IPS DF 6.9 (cell line): ENCODE data around the gene SPATS2L.

Experiments
- DNase-seq: peaks from one replicate; pipeline ENCODE4 v3.0.0-alpha.2; 2013; ENCODE audit warnings: low read depth, low spot score
- H3K27ac ChIP-seq: one replicate; pipeline ENCODE4 v1.5.1; 2013; ENCODE audit warnings: low read length, control low read depth
- H3K27me3 ChIP-seq: 2 replicates; pipeline ENCODE4 v1.6.1; 2013; ENCODE audit warnings: mild to moderate bottlenecking, low read length; ENCODE audit not compliant: control insufficient read depth, insufficient read depth
- H3K36me3 ChIP-seq: 2 replicates; pipeline ENCODE4 v1.6.1; 2013; ENCODE audit warnings: low read length; ENCODE audit not compliant: control insufficient read depth, insufficient read depth
- H3K4me1 ChIP-seq: 2 replicates; pipeline ENCODE4 v1.6.1; 2013; ENCODE audit warnings: low read length; ENCODE audit not compliant: control insufficient read depth, insufficient read depth
- H3K4me3 ChIP-seq: 2 replicates; pipeline ENCODE4 v1.5.1; 2013; ENCODE audit warnings: mild to moderate bottlenecking, low read length
- H3K9me3 ChIP-seq: 2 replicates; pipeline ENCODE4 v1.6.1; 2013; ENCODE audit warnings: low read length, inconsistent platforms; ENCODE audit not compliant: control insufficient read depth, insufficient read depth
- WGBS: extraction: QIAGEN DNeasy Blood & Tissue Kit; methylation state at CpG from one replicate; pipeline ENCODE4 v1.1.7; 2013; ENCODE audit warnings: mixed read lengths, missing lambda C conversion rate; ENCODE audit not compliant: insufficient read length, insufficient coverage; 5-methylcytosine and 5-hydroxymethylcytosine counted together

SPATS2L gene

DNA sequence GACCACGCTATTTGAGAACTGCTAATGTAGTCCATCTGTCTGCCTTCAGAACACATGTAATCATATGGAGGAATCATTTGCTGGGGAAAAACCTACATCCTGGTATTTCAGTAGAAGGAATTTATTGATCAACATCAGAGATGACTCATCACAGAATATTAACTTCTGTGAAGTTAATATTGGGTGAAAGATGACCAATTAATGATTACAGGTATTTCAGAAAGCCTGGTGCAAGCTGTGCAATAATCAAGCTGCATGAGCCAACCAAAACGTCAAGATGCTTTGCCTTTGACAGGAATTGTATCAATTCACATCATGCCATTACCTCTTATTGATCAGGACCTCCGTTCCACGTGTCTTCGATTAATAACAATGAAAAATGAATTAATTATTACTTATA, 9.4 kb upstream of the SPATS2L start:
- H3K9me3 ChIP-seq: no peaks in the 10 kb centered on the region
- no peak overlapping the region for H3K4me3 ChIP-seq
- no peaks in the 10 kb centered on the region for H3K36me3 ChIP-seq
- DNase-seq: no peak
- H3K27me3 ChIP-seq: no peaks in the 10 kb centered on the region
- no peak overlapping the region for H3K27ac ChIP-seq
- H3K4me1 ChIP-seq: no peaks in the 10 kb centered on the region
- WGBS: no CpG with 5 or more reads among the region's 5 CpGs

DNA sequence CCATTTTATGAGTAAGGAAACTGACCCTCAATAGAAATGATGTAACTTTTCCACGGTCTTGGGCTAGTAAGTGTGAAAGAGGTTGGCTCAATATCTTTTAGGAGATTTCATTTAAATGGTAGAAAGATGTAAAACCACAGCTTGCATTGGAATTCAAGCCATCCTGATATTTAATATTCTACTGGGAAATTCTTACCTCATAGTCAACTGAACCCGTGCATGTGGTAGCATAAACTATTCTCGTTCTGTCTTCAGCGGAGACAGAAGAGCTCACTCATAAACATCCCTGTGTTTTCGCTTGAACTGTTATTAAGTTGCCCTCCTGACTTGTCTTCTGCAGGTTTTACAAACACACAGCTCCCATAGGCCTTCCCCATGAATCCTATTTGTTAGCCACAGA, 8.5 kb upstream of the SPATS2L start:
- no CpG with 5 or more reads among the region's 5 CpGs for WGBS
- H3K4me1 ChIP-seq: no peaks in the 10 kb centered on the region
- H3K4me3 ChIP-seq: no peak overlapping the region
- H3K27me3 ChIP-seq: no peaks in the 10 kb centered on the region
- H3K27ac ChIP-seq: no peak overlapping the region
- DNase-seq: no peak
- no peaks in the 10 kb centered on the region for H3K9me3 ChIP-seq
- no peaks in the 10 kb centered on the region for H3K36me3 ChIP-seq

DNA sequence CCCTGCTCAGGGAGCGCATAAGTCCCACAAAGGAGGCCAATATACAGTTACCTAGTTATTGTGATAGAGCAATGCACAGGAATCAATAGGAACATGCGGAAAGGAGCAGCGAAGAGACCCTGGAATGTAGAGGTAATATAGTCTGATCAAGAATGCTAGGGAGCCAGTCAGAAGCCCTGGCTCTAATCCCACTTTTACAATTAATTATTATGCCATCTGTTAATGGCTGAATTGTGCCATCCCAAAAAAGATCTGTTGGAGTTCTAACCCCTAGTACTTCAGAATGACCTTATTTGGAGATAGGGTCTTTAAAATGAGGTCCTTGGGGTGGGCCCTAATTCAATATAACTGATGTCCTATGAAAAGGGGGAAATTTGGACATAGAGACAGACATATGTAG, 7.7 kb upstream of the SPATS2L start:
- WGBS: no CpG with 5 or more reads among the region's 3 CpGs
- H3K4me1 ChIP-seq: no peaks in the 10 kb centered on the region
- H3K27me3 ChIP-seq: no peaks in the 10 kb centered on the region
- H3K27ac ChIP-seq: no peak overlapping the region
- no peak overlapping the region for H3K4me3 ChIP-seq
- no peaks in the 10 kb centered on the region for H3K9me3 ChIP-seq
- no peak for DNase-seq
- H3K36me3 ChIP-seq: no peaks in the 10 kb centered on the region

DNA sequence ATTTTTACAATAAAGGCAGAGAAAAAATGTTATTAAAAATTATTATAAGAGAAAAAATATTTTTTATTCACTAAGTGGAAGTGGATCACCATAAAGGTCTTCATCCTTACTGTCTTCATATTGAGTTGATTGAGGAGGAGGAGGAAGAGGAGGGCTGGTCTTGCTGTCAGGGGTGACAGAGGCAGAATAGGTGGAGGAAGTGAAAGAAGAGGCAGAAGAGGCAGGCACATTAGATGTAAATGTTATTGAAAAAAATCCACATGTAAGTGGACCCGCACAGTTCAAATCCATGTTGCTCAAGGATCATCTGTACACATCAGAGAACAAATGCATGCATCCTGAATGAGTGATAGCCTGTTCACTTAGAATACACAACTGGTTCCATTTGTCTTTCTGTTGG, 6.4 kb upstream of the SPATS2L start:
- no peaks in the 10 kb centered on the region for H3K4me1 ChIP-seq
- WGBS: no CpG with 5 or more reads among the region's 1 CpG
- H3K27me3 ChIP-seq: no peaks in the 10 kb centered on the region
- H3K9me3 ChIP-seq: no peaks in the 10 kb centered on the region
- no peak for DNase-seq
- H3K36me3 ChIP-seq: no peaks in the 10 kb centered on the region
- H3K4me3 ChIP-seq: no peak overlapping the region
- H3K27ac ChIP-seq: no peak overlapping the region

DNA sequence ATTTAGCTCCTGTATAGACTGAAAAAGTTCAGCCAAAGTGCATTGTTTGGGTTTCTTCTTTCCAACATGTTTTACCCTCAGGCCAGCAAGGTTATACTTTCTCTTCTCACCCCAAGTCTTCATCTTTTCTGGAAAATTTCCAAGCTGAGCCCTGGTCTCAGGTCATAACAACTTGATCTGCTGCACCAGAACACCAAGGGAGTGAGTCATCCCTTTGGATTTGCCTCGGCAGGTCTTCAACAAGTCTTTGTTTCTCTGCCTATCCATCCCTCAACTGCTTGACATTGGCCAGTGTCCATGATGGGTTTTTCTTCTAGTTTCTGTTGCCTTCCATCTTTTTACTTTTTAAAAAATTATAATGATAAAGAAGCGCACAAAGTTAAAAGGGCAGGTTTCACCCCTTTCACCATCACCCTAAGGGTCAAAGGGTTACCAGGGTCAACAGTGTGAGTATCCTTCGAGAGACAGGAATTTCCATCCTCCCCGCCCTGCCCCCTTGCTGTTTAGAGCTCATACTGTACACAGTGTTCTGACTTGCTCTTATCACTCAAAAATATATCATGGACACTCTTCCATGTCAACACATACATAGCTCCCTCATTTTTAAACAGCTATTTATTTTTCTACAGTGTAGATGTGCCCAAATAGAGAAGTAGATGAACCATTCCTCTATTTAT, 5.7 kb upstream of the SPATS2L start:
- H3K9me3 ChIP-seq: no peaks in the 10 kb centered on the region
- WGBS: no CpG with 5 or more reads among the region's 4 CpGs
- DNase-seq: no peak
- H3K4me3 ChIP-seq: no peak overlapping the region
- no peaks in the 10 kb centered on the region for H3K4me1 ChIP-seq
- no peak overlapping the region for H3K27ac ChIP-seq
- no peaks in the 10 kb centered on the region for H3K27me3 ChIP-seq
- no peaks in the 10 kb centered on the region for H3K36me3 ChIP-seq

DNA sequence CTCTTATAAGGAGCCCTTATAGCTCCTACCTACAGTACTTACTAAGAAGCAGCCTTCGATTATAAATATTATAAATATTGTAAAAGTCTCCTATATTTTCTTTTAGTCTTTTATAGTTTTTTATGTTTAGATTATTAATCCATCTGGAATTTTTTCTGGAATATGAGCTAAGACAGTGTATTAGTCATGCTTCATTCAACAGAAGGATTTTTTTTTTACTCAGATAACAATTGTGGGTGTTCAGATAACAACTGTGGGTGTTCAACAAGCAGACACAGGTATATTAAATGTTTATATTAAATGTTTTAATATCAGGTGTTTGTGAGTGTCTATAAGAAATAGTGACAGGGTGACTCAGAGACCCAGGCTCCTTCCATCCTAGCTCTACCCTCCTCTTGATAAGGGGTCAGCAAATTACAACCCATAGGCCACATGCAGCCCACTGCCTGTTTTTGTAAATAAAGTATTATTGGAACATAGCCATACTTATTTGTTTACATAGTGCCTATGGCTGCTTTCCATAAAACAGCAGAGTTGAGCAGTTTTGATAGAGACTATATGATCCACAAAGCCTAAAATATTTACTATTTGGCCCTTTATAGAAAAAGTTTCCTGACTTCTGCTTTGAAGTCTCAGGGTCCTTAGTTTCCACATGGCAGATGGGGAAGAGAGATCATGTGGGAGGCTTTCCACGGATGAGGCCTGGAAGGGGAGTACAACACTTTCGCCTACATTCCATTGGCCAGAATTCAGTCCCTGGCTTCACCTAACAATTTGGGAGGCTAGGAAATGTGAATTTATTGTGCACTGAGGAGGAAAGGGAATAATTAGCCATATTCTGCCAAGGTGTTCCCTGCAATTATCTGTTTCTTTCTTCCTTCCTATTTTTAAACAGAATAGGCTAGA, 4.3 kb upstream of the SPATS2L start:
- no CpG with 5 or more reads among the region's 3 CpGs for WGBS
- H3K27ac ChIP-seq: no peak overlapping the region

DNA sequence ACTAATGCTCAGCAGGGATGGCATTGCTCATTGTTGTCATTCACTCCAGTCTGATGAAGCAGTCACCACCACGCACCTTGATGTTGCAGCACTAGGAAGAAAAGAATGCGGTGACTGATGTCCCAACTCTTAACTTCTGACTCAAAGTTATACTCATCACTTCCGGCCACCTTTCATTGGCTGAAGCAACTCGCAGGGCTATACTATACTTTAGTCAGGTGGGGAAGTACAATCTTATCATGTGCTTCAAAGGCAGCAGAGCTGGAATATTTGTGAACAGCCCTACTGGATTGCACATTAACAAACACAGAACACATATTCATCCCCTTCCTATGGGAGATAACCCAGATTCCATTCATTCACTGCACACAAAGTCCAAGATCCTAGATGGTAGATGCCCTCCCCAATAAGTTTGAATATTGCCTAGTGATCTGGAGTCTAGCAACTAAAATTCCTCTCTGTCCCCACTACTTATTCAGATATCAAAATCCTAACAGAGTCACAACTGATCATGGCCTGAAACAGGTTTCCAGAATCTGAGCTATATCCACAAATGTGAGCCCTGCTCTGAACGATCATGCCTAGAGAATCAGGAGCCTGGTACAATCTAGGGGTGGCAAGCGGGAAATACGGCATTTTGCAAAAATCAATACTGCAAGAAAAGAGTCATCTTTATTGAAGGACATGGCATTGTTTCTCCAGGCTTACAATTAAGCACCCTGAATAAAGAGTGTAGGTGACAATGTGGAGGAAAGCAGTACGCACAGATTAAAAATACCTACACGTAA, 3.4 kb upstream of the SPATS2L start:
- Histone ChIP-seq H3K4me1 (no peaks in the 10 kb centered on the region), H3K27ac (no peak overlapping the region), H3K9me3 (no peaks in the 10 kb centered on the region), H3K36me3 (no peaks in the 10 kb centered on the region), H3K27me3 (no peaks in the 10 kb centered on the region), H3K4me3 (no peak overlapping the region)
- WGBS: no CpG with 5 or more reads among the region's 9 CpGs
- no peak for DNase-seq

More for the DNA sequence above, 4.3 kb upstream of the SPATS2L start:
- Histone ChIP-seq H3K36me3 (no peaks in the 10 kb centered on the region), H3K27me3 (no peaks in the 10 kb centered on the region), H3K9me3 (no peaks in the 10 kb centered on the region), H3K4me3 (no peak overlapping the region), H3K4me1 (no peaks in the 10 kb centered on the region)
- no peak for DNase-seq

DNA sequence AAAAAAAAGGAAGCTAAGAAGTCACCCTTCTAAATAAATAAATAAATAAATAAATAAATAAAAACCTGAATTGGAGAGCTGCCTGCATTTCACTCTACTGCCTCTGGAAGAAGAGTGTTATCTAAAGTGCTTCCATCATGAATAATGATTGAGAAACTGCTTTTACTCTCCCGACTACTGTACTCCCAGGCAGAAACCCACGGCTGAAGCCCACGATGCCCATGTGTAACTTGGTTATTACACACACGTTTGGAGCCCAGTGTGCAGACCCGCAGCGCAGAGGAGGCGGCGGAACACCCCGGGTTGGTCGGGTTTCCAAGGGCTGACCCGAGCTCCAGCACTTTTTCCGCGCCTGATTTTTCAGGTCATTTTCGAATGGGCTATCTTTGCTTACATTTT, 697 bp upstream of the SPATS2L start:
- no peak for DNase-seq
- Histone ChIP-seq H3K27ac (no peak overlapping the region), H3K36me3 (no peaks in the 10 kb centered on the region), H3K4me1 (peaks cover 3% of the 10 kb centered on the region; the same call in 1 of the 2 replicates), H3K4me3 (peak overlapping the region; percentile 98; the same call in 1 of the 2 replicates), H3K27me3 (no peaks in the 10 kb centered on the region), H3K9me3 (no peaks in the 10 kb centered on the region)
- WGBS: no CpG with 5 or more reads among the region's 14 CpGs

DNA sequence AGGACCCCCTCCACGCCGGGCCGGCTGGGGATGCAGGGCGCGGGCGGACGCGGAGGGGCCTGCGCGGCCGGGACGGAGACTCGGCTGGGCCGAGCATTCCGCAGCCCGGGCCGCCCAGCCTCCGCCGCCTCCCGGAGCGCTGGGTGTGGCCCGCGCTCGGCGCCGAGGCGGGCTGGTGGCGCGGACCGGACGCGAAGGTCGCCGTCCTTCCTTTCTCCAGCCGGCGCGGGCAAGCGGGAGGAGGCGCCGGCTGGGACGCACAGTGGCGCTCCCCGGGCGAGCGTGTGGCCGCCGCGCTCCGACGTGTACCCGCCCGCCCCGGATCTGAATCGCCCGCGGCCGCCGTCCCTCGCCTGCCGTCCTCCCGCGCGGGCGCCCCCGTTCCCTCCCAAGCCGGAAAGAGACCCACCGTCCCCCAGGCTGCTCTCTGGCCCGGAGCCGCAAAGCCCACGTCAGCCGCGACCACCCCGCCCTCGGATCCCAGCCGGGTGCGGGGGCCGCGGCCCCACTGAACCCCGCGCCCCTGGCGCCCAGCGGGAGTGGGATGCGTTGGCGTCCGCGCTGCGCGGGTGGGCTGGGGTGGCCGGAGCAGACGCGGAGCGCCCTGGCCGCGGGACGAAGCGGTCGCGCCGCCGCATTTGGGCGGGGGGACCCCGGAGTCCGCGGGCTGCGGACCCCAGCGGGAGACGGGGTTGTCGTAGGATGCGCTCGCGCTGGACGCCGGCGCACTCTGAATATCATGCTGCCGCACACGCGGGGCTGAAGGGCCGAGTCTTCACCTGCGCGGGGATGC, 634 bp downstream of the SPATS2L start:
- no CpG with 5 or more reads among the region's 120 CpGs for WGBS
- Histone ChIP-seq H3K9me3 (no peaks in the 10 kb centered on the region), H3K4me1 (peaks cover 4% of the 10 kb centered on the region), H3K36me3 (no peaks in the 10 kb centered on the region), H3K27me3 (no peaks in the 10 kb centered on the region), H3K4me3 (peak overlapping the region; percentile 98), H3K27ac (no peak overlapping the region)
- DNase-seq: no peak
